Left hindlimb (tissue), 1 donor: ENCODE results near the gene VAV3.

Experiments
- DNase-seq: peaks from one replicate; pipeline ENCODE4 v3.0.0-alpha.2; 2018

Gene VAV3

GRCh38 chr1:107966550-107966949, 1.6 kb upstream of the VAV3 start:
- DNase-seq = no peak

- peak; percentile 47 for DNase-seq
Observed at GRCh38 chr1:107964336-107965109, 457 bp downstream of the VAV3 start.

- no peak for DNase-seq
Observed at GRCh38 chr1:107963601-107964335, 1.2 kb downstream of the VAV3 start.

- no peak for DNase-seq
Observed at GRCh38 chr1:107963008-107963407, 2.0 kb downstream of the VAV3 start.

GRCh38 chr1:107954719-107955415, 10.1 kb downstream of the VAV3 start:
- DNase-seq = no peak

GRCh38 chr1:107954126-107954525, 10.9 kb downstream of the VAV3 start:
- no peak for DNase-seq

- DNase-seq = no peak
Observed at GRCh38 chr1:107953556-107953955, 11.4 kb downstream of the VAV3 start.

- DNase-seq = no peak
Observed at GRCh38 chr1:107952989-107953388, 12.0 kb downstream of the VAV3 start.

GRCh38 chr1:107950464-107950863, 14.5 kb downstream of the VAV3 start:
- no peak for DNase-seq

GRCh38 chr1:107949467-107950253, 15.3 kb downstream of the VAV3 start:
- DNase-seq = no peak

GRCh38 chr1:107946794-107947193, 18.2 kb downstream of the VAV3 start:
- no peak for DNase-seq

GRCh38 chr1:107943694-107944093, 21.3 kb downstream of the VAV3 start:
- no peak for DNase-seq

GRCh38 chr1:107942814-107943213, 22.2 kb downstream of the VAV3 start:
- no peak for DNase-seq

GRCh38 chr1:107941531-107941930, 23.4 kb downstream of the VAV3 start:
- no peak for DNase-seq

GRCh38 chr1:107941123-107941522, 23.9 kb downstream of the VAV3 start:
- DNase-seq = no peak

- no peak for DNase-seq
Observed at GRCh38 chr1:107940701-107941100, 24.3 kb downstream of the VAV3 start.

GRCh38 chr1:107940017-107940577, 24.9 kb downstream of the VAV3 start:
- no peak for DNase-seq

- DNase-seq = no peak
Observed at GRCh38 chr1:107939256-107939655, 25.7 kb downstream of the VAV3 start.

- no peak for DNase-seq
Observed at GRCh38 chr1:107936498-107937481, 28.2 kb downstream of the VAV3 start.

- no peak for DNase-seq
Observed at GRCh38 chr1:107935396-107936064, 29.4 kb downstream of the VAV3 start.

- DNase-seq = no peak
Observed at GRCh38 chr1:107934578-107934977, 30.4 kb downstream of the VAV3 start.
